ENCODE measurements around the gene LMCD1.

Gene LMCD1

DNA sequence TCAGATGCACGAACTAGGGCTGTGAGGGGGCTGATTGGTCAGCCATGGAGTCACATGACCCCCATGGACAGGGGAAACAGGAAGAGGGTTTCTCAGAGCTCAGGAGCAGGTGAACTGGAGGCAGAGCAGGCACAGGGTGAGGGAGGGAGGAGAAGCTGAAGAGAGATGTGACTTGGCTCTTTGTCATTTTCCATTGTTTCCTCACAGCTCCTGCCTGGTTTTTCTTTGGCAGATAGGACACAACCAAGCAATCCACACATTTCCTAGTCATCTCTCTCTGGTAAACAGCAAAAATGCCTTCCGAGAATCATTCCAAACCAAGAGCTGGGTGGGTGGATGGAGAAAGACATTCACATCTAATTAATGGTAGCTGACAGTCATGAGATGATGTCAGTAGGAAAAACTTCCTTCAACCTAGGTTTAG lies 43.4 kb upstream of the LMCD1 start:
- no peak for DNase-seq (ENCODE audit: low read depth)
- TF ChIP-seq, protein P1, sequence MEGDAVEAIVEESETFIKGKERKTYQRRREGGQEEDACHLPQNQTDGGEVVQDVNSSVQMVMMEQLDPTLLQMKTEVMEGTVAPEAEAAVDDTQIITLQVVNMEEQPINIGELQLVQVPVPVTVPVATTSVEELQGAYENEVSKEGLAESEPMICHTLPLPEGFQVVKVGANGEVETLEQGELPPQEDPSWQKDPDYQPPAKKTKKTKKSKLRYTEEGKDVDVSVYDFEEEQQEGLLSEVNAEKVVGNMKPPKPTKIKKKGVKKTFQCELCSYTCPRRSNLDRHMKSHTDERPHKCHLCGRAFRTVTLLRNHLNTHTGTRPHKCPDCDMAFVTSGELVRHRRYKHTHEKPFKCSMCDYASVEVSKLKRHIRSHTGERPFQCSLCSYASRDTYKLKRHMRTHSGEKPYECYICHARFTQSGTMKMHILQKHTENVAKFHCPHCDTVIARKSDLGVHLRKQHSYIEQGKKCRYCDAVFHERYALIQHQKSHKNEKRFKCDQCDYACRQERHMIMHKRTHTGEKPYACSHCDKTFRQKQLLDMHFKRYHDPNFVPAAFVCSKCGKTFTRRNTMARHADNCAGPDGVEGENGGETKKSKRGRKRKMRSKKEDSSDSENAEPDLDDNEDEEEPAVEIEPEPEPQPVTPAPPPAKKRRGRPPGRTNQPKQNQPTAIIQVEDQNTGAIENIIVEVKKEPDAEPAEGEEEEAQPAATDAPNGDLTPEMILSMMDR (conservative IDR thresholded peaks at IDR 0.05; ENCODE audit: low read depth, low read length) = no peak
- no peak overlapping the region for H3K4me3 ChIP-seq (ENCODE audit: low read depth, low read length)

DNA sequence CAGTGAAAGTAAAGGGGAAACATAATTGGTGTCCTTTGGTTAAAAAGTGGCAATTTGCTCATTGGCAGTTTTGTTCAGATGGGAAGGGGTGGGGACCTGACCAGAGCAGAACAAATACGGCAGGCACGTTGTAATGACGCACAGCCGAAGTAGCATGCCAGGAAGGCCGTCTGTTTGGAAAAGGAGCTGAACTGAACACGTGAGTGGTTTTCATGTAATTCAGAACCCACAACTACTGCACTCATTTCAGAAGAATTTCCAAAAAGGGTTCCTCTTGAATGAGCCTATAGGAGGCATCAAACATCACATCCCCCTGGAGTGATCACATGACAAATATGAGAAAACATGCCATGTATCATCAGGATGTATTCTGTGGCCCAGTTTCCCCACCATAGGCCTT lies 42.9 kb upstream of the LMCD1 start:
- TF ChIP-seq, protein P1 (conservative IDR thresholded peaks at IDR 0.05; ENCODE audit: low read depth, low read length) = no peak
- no peak overlapping the region for H3K4me3 ChIP-seq (ENCODE audit: low read depth, low read length)
- no peak for DNase-seq (ENCODE audit: low read depth)

DNA sequence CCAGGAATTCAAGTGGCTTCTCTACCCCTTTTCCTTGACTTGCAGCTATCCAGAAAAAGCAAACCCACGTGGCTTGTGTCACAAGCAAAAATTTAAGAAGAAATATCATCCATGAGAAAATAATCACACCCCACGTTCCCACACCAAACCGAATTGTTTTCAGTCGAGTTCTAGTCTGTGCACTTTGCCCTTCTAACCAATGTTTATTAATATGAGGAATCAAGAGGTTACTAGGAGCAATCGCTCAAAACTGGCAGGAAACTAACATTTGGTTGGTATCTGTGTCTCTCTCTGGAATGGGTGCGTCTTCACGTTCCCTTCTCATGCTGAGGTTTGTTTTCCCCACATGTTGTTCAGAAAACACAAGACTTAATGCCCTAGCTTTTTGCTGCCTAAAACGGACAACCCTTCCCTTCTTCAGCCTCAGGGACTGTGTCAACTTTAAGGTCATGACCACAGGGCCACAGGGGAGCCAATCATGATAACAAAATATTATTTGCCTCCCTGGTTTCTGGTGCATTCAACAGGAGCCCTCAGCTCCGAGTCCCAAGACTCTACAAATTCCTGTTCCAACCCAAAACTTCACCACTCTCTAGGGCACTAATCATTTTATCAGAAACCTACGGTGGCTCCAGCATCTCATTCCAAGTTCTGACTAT lies 41.4 kb upstream of the LMCD1 start:
- H3K4me3 ChIP-seq (ENCODE audit: low read depth, low read length) = no peak overlapping the region
- TF ChIP-seq, protein P1 (conservative IDR thresholded peaks at IDR 0.05; ENCODE audit: low read depth, low read length) = no peak
- peak; percentile 60 for DNase-seq (ENCODE audit: low read depth)

DNA sequence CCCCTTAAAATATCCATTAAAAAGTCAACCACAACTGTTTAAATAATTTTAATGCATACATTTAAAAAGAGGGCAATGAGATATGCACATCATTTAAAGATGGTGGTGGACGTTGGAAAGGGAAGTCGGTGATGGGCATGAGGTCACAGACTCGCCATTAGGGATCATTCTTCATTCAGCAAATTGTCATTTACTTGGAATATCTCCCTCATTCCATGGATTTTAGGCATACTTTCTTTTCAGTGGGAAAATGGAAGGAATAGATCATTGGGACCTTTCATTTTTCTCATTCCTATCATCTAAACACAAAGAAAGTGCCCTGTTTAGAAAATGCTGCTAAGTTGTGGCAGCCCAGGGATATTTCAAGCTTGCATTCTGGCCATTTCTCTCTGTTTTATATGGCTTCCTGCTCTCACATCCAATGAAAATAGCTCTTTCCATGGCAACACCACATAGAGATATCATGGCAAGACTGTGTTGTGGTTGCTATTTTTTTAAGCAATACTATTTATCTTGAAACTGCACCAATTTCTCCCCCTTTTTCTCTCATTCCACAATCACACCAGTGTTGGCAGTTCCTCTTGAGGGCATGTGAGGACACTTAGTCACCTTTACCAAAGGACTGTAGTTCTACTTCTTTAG lies 40.7 kb upstream of the LMCD1 start:
- H3K4me3 ChIP-seq (ENCODE audit: low read depth, low read length) = no peak overlapping the region
- DNase-seq (ENCODE audit: low read depth) = peak; percentile 70
- TF ChIP-seq, protein P1 (conservative IDR thresholded peaks at IDR 0.05; ENCODE audit: low read depth, low read length) = no peak

DNA sequence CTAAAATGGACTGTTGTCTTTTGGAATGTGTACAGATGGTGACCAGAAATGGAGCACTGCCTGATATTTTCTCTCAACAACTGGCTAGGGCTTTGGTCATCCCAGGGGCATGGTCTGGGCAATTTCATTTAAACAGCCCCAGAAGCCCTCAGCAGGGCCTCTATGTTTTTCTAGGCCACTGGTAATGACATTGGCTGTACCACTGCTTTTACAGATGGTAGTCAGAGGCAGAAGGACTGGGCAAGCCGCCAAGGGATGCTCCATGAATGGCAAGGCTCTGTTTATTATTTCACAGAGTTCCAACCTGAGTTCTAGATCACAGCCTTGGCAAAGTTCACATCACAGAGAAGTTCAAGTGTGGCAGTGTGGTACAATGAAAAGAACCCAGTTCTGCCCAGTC lies 37.0 kb upstream of the LMCD1 start:
- TF ChIP-seq, protein P1 (conservative IDR thresholded peaks at IDR 0.05; ENCODE audit: low read depth, low read length) = no peak
- no peak overlapping the region for H3K4me3 ChIP-seq (ENCODE audit: low read depth, low read length)
- no peak for DNase-seq (ENCODE audit: low read depth)

DNA sequence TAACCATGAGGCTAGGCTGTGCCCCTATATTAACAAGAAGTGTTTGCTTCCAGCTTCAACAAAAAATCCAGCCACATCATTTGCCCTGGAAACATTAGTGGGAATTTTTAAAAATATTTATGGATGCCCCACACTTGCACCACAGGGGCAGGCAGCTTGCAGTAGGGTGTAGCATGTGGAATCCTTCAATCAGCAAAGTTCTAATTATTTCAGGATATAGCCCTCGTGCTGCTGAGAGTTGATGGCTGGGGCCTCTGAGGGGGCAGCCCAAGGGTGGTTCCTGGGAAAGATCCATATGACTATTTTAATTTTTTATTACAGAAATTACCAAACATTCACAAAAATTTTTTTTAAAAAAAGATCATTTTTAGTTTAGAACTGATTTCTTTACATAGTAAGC lies 35.1 kb upstream of the LMCD1 start:
- no peak overlapping the region for H3K4me3 ChIP-seq (ENCODE audit: low read depth, low read length)
- DNase-seq (ENCODE audit: low read depth) = no peak
- TF ChIP-seq, protein P1 (conservative IDR thresholded peaks at IDR 0.05; ENCODE audit: low read depth, low read length) = no peak

DNA sequence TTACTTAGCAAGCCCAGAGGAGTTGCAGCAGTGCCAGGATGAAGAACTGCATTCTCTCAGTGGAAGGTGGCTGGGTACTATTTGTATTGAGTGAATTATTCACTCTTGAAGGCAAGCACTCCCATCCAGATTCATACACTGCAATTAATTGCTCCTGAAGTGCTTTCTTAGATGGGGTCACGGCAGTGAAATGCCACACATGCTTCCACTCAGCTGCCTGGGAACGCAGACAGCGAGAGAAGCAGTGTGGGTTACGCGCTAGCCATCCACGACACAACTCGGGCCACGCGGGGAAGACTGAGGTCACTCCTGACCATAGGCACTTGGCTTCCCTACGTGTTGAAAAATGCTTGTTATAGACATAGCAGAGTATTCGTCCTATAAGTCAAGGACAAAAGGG lies 30.8 kb upstream of the LMCD1 start:
- H3K4me3 ChIP-seq (ENCODE audit: low read depth, low read length) = no peak overlapping the region
- TF ChIP-seq, protein P1 (conservative IDR thresholded peaks at IDR 0.05; ENCODE audit: low read depth, low read length) = no peak
- DNase-seq (ENCODE audit: low read depth) = no peak
